GM13976 (cell line): ENCODE results near the gene VSIR.

Source experiments
- DNase-seq: peaks from one replicate; pipeline ENCODE4 v3.0.0; 2012; ENCODE audit warnings: low spot score
- in situ Hi-C: fragments of 300-500 bp; cut with MboI; formaldehyde crosslinking; loops from one replicate; pipeline ENCODE4 v1.12.0; 2022; ENCODE audit warnings: low sequenced_read_pairs, mixed read lengths, inconsistent platforms; ENCODE audit not compliant: unreplicated experiment
- TF ChIP-seq, protein P1 (sequence below): IDR thresholded peaks from 2 replicates; pipeline ENCODE4 v1.5.1; 2012; ENCODE audit warnings: borderline replicate concordance, mild to moderate bottlenecking; ENCODE audit not compliant: insufficient read depth; ENCODE audit errors: extremely low read depth, missing control alignments, control extremely low read depth

The VSIR gene

DNA sequence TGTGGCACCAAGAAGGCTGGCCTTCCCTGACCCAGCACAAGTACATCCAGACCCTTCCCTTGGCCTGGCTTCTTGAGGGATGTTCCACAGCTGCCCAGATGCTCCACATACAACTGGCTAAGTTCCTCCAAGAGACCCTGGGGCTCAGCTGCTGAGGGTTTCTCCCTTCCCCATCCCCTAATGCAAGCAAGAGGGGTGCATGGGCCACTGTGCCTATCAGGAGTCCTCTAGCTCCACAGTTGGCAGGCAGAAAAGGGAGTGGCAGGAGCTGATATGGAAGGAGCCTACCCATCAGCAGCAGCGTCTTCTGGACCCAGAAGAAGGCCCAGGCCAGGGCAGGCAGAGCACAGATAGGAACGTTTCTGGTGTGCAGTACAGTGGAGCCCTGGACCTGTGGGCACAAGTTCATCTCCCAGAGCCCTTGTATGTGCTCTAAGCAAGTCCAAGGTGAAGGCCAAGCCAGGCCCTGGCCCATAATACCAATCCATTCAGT, 26.2 kb downstream of the VSIR start:
- no peak for DNase-seq
- TF ChIP-seq, protein P1, sequence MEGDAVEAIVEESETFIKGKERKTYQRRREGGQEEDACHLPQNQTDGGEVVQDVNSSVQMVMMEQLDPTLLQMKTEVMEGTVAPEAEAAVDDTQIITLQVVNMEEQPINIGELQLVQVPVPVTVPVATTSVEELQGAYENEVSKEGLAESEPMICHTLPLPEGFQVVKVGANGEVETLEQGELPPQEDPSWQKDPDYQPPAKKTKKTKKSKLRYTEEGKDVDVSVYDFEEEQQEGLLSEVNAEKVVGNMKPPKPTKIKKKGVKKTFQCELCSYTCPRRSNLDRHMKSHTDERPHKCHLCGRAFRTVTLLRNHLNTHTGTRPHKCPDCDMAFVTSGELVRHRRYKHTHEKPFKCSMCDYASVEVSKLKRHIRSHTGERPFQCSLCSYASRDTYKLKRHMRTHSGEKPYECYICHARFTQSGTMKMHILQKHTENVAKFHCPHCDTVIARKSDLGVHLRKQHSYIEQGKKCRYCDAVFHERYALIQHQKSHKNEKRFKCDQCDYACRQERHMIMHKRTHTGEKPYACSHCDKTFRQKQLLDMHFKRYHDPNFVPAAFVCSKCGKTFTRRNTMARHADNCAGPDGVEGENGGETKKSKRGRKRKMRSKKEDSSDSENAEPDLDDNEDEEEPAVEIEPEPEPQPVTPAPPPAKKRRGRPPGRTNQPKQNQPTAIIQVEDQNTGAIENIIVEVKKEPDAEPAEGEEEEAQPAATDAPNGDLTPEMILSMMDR: no peak
- in situ Hi-C loops: no loop called here

DNA sequence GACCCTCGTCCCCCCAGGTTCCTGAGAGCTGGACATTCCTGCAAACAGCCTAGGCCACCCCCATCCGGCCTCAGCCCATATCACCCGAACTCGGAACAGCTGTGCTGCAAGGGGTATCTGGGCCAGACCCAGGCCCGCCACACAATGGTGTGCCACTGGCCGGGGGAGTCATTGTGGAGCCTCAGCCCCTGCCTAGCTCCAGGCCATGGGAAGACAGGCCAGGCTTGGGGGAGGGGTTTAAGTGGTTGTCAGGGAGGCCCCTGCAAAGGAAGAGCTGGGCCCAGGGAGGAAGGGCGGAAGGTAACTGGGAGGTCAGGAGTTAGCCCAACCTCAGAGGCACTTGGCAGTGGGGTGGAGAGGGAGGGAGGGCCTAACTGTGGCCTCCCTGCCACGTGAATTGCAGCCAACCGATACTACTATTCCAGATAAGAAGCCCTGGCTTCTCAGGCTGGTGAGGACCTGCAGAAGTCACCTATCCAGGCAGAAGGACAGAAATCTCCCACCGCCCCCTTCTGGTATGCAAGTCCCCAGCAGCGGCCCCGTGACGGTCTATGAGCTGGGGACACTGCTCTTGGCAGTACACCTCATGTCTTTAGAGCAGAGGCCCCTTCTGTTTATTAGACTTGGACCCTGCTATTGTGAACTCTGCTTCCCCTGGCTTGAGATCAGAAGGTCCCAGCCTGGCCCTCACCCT, 26.8 kb downstream of the VSIR start:
- in situ Hi-C loops: no loop called here
- TF ChIP-seq, protein P1: no peak
- DNase-seq: no peak

DNA sequence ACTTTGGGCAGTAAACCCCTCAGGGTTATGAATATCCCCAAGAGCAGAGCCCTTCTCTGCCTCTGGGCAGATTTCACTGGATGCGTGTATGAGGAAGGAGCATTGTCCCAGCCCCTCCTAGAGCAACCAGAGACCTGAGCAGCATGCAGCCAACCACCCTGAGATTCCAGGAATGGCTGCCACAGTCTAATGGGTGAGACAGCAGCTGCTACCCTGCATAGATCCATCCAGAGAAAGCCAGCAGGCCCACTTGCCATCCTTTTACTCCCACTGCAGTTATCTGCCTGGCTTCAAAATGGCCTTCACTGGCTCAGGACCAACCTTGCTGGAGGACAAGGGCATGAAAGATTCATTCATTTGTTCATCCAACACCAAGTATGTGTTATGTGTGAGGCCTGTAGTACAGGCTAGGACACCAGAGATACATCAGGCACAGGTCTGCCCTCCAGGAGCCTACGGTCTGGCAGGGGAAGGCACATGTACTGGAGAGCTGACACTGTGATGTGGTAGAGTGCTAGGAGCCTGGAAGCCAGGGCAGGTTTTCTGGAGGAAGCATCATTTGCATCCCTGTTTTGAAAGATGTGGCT, 27.6 kb downstream of the VSIR start:
- in situ Hi-C loops: no loop called here
- DNase-seq: no peak
- TF ChIP-seq, protein P1: no peak

DNA sequence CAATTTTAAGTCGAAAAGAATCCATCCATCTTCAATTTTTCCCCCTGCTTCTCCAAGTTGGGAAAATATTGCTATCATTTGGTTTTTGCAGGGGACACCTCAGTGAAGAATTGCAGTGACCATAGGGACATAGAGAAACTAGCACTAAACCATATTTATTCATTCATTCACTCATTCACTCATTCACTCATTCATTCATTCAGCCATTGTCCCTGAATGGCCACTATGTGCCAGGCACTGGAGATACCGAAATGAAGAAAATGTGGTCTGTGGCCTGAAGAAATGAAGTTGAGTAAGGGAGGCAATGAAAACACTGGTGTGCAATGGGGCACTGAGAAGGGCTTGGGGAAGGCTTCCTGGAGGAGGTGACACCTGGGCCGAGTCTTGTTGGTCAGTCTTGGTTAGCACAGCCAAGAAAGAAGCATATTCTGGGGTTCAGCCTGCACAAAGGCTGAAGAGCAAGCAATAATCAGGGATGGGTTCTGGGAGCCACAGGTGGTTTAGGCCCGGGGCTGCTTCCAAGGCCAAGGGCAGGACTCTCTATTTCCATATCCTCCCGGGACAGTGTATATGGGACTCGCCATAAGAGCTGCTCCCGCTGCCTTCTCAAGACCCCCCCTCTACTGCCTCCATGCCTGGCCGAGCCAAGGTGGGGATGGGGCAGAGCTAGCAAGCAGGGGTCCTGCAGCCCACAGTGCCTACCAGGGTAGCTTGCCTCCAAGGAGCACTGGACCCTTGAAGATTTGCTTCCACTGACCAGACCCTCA, 28.2 kb downstream of the VSIR start:
- TF ChIP-seq, protein P1: no peak
- DNase-seq: no peak

DNA sequence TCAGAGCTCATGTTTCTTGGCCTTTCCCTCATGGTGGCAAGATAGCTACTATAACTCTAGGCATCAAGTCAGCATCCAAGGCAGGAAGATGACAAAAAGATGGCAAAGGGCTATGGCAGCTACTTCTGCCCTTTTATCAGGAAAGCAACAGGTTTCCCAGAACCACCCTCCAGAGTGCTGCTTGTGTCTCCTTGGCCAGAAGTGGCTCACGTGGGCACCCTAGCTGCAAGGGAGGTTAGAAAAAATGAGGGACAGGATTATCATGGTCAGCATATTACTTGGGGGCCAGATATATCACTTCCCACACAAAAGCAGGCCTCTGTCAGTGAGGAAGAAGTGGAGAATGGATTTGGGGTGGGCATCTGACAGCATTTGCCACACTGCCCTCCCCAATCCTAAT, 29.5 kb downstream of the VSIR start:
- in situ Hi-C loops: no loop called here
- DNase-seq: no peak
- TF ChIP-seq, protein P1: no peak

More for the DNA sequence above, 28.2 kb downstream of the VSIR start:
- in situ Hi-C loops: no loop called here

DNA sequence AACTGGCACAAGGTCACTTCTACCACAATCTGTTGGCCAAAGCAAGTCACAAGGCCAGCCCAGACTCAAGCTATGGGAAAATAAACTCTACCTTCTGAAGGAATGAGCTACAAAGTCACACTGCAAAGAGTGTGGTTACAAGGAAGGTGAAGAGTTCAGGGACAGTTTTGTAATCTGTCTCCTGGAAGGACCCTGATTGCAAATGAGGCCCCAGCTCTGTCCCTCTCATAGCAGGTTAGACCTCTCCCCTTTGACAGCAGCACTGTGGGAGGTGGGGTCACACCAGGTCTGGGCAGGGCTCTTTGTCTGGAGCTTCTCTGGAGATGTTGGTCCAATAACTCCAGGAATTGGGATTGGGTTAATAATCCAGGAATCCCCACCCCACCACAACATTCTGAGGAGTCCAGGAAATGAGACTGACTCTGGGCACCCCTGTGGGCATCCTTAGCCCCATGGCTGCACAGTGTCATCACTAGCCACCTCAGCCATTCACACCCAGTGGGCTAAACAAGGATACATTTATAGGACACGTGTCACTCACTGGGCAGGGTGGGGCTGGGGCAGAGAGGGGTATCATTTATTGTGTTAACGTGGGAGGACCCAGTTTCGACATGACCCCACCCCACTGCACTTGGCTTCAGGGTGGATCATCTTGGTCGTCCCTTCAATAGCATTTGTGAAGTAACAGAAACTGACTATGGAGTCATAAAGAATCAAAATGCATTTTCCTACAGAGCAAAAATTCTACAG, 30.1 kb downstream of the VSIR start:
- TF ChIP-seq, protein P1: no peak
- no peak for DNase-seq
- in situ Hi-C loops: no loop called here
